ENCODE results near the gene EMID1.
"Not testable (repeated sequence)": the region's sequence is repeated elsewhere in the genome, so short reads cannot be mapped to it uniquely, and the experiment has no call there.

Gene EMID1

DNA sequence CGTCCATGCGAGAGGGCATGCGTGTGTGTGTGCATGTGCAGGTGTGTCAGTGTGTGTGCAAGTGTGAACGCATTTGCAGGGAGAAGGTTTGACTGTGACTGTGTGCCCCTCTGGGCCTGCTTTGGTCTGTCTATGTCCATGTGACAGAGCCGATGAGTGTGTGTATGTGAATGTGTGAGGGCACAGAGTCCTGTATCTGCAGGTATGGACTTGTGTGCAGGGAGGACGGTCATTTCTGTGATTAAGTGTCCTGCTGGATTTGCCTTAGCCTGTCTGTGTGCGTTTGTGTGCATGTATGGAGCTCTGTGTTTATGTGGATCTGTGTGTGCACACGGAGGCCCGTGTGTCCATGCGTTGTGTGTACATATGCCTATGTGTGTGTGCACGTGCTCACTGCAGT is 5.4 kb downstream of the EMID1 start:
- no peak for DNase-seq (ENCODE audit: low spot score)

GRCh38 chr22:29211466-29211865 is 5.8 kb downstream of the EMID1 start:
- no peak for DNase-seq (ENCODE audit: low spot score)

GRCh38 chr22:29212743-29213142 is 7.0 kb downstream of the EMID1 start:
- DNase-seq (ENCODE audit: low spot score): no peak

GRCh38 chr22:29213493-29213892 is 7.8 kb downstream of the EMID1 start:
- peak; percentile 7 for DNase-seq (ENCODE audit: low spot score)

- DNase-seq (ENCODE audit: low spot score): peak; percentile 25
These were observed 8.5 kb downstream of the EMID1 start for GRCh38 chr22:29214232-29214631.

GRCh38 chr22:29215012-29215860 is 9.5 kb downstream of the EMID1 start:
- DNase-seq (ENCODE audit: low spot score): peak; percentile 35

DNA sequence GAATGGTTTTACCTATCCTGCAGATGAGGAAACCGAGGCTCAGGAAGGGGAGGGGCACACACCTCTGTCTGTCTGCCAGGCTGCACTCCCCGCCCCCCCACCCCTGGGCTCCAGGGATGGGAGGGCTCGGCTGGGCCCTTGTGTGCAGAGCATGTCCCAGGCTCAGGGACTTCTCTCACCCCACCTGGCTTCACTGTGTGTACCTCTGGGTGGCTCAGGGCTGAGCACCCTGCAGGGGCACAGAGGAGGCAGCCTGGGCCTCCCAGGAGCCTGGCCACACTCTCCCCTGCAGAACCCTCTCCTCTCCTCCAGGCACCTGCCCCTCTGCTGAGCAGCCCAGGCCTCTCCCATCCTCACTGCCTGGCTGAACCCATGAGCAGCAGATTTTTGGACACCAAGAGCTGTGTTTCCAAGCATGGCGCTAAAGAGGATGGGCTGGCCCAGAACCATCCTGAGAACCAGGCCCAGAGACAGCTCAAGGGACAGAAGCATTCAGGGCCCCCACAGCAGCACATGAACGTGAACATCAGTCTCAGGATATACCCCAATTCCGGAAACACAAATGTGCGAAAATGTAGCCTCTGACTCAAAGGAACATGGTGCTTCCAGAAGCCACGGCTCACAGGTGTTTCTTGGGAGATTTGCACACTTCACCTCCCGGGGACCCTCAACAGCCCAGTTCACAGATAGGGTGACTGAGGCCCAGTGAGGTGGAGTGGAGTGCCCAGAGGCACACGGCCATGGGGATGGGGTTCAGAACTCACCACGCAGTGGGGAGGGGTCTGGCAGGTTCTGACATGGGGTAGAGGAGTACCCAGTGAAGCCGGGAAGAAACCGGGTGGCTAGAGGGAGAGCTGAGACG is 10.5 kb downstream of the EMID1 start:
- peak; percentile 4 for DNase-seq (ENCODE audit: low spot score)

GRCh38 chr22:29216873-29217666 is 11.4 kb downstream of the EMID1 start:
- DNase-seq (ENCODE audit: low spot score): peak; percentile 13

- DNase-seq (ENCODE audit: low spot score): peak; percentile 24
These were observed 12.4 kb downstream of the EMID1 start for GRCh38 chr22:29217827-29218757.

- DNase-seq (ENCODE audit: low spot score): peak; percentile 11
These were observed 13.2 kb downstream of the EMID1 start for GRCh38 chr22:29218758-29219408.

DNA sequence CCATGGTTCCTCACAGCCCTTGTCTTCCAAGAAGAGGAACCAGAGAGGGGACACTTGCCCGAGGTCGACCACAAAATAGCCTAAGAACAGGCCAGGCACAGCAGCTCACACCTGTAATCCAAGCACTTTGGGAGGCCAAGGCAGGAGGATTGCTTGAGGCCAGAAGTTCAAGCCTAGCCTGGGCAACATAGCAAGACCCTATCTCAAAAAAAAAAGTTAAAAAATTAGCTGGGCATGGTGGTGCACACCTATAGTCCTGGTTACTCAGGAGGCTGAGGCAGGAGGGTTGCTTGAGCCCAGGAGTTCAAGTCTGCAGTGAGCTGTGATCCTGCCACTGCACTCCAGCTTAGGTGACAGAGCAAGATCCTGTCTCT is 13.7 kb downstream of the EMID1 start:
- DNase-seq (ENCODE audit: low spot score): not testable (repeated sequence)

GRCh38 chr22:29219881-29220670 is 14.4 kb downstream of the EMID1 start:
- DNase-seq (ENCODE audit: low spot score): peak; percentile 59

- DNase-seq (ENCODE audit: low spot score): no peak
These were observed 18.6 kb downstream of the EMID1 start for GRCh38 chr22:29224121-29224858.

DNA sequence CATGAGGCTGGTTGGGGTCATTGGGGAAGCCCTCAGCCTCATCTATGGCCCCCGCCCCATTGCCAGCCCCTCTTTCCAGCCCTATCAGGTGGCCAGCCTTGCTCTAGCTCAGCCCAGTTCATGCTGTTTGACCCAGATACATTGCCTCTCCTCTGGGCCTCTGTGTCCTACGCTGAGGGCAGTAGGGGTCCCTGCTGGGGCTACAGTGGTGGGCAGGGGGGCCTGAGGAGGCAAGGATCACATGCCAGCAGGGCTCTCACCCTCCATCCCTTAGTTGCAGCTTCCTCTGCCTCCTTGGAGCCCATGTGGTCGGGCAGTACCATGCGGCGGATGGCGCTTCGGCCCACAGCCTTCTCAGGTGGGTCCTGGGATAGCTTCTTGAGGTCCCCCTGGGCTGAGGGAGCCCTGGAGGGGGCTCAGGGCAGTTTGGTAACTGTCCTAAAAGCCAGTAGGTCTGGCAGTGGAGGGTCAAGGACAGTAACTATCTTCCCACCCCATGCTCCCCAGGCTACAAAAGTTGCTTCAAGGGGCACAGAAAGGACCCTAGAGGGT is 19.2 kb downstream of the EMID1 start:
- DNase-seq (ENCODE audit: low spot score): no peak

DNA sequence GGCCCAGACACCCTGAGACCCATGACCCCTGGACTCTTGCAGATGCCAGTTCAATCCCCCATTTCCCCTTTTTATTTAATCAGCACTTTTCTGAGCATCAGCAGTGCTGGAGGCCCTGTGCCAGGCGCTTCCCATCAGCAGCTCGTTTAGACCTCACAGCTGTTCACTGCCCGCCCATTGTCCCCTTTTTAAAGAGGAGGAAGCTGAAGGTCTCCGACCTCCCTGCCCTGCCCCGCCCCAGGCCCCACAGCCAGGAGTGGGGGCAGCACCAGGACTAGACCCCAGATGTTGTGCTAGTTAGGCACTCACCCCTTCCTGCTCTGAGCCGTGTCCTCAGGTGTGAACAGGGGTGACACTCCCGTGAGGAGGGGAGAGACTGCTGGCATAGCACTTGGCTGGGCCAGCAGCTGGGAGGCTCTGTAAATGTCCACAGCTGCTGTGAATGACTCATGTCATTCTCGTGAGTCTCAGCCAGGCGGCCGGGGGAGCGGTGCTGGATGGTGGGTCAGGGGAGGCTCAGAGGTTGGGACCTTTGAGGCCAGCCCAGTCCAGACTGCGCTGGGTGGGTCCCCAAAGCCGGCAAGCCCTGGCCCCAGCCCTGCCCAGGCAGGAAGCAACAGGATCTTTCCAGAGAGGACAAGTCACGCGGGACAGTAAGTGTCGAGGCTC is 19.9 kb downstream of the EMID1 start:
- DNase-seq (ENCODE audit: low spot score): no peak

- DNase-seq (ENCODE audit: low spot score): peak; percentile 3
These were observed 20.8 kb downstream of the EMID1 start for GRCh38 chr22:29226351-29226981.

GRCh38 chr22:29230972-29231875 is 25.5 kb downstream of the EMID1 start:
- DNase-seq (ENCODE audit: low spot score): peak; percentile 16
